Keratinocyte (primary cell): Measurements from ENCODE around the gene ATP13A3.

ENCODE experiments used
- CTCF ChIP-seq, 3 experiments: IDR thresholded peaks in 1 of 3; conservative IDR thresholded peaks in 1 of 3; optimal IDR thresholded peaks in 1 of 3; 2 replicates in 2 of 3; 3 replicates in 1 of 3; pipeline versions ENCODE3 to v1.5.1; 2011; ENCODE audit warnings: low read length in 3 of 3, mild to moderate bottlenecking in 3 of 3, moderate library complexity in 2 of 3, control low read depth in 1 of 3, inconsistent platforms in 1 of 3; ENCODE audit not compliant: insufficient read depth in 2 of 3; ENCODE audit errors: extremely low read depth in 1 of 3
- EZH2 ChIP-seq: IDR thresholded peaks from one replicate; pipeline ENCODE4 v1.6.1; 2012; ENCODE audit warnings: inconsistent platforms, mild to moderate bottlenecking, low read length, moderate library complexity

GRCh38 chr3:194439881-194440550, 46.8 kb downstream of the ATP13A3 start:
- TF ChIP-seq CTCF (optimal IDR thresholded peaks at IDR 0.05 in 1 of 3, IDR thresholded peaks at IDR 0.05 in 1 of 3, conservative IDR thresholded peaks at IDR 0.05 in 1 of 3; ENCODE audit: extremely low read depth in 1 of 3, insufficient read depth in 2 of 3, low read length in 3 of 3), result no peak
- no peak for TF ChIP-seq EZH2
